HG02884 (cell line): ENCODE data around the gene FAT4.

Experiments used
- ATAC-seq: cut with Tn5 transposase; IDR thresholded peaks from one replicate; pipeline ENCODE4 v1.9.1; 2021; ENCODE audit warnings: mild to moderate bottlenecking, moderate library complexity; ENCODE audit not compliant: unreplicated experiment

The FAT4 gene

GRCh38 chr4:125316791-125317524 lies 2.2 kb downstream of the FAT4 start:
- ATAC-seq, result no peak

GRCh38 chr4:125317525-125317877 lies 2.7 kb downstream of the FAT4 start:
- ATAC-seq, result no peak

- no peak for ATAC-seq
These were observed 4.6 kb downstream of the FAT4 start for GRCh38 chr4:125319311-125319710.

- no peak for ATAC-seq
These were observed 7.1 kb downstream of the FAT4 start for GRCh38 chr4:125321709-125322365.

GRCh38 chr4:125322366-125322730 lies 7.6 kb downstream of the FAT4 start:
- ATAC-seq, result no peak

- ATAC-seq, result no peak
These were observed 8.9 kb downstream of the FAT4 start for GRCh38 chr4:125323654-125324053.

GRCh38 chr4:125325733-125326132 lies 11.0 kb downstream of the FAT4 start:
- ATAC-seq, result no peak

GRCh38 chr4:125331116-125331515 lies 16.4 kb downstream of the FAT4 start:
- no peak for ATAC-seq

- ATAC-seq, result no peak
These were observed 20.2 kb downstream of the FAT4 start for GRCh38 chr4:125334926-125335325.

GRCh38 chr4:125338814-125339213 lies 24.1 kb downstream of the FAT4 start:
- ATAC-seq, result no peak

GRCh38 chr4:125344198-125344597 lies 29.4 kb downstream of the FAT4 start:
- ATAC-seq, result no peak

GRCh38 chr4:125346616-125347015 lies 31.9 kb downstream of the FAT4 start:
- no peak for ATAC-seq

GRCh38 chr4:125350470-125351135 lies 35.8 kb downstream of the FAT4 start:
- no peak for ATAC-seq

- no peak for ATAC-seq
These were observed 37.8 kb downstream of the FAT4 start for GRCh38 chr4:125352521-125352920.

GRCh38 chr4:125353131-125353530 lies 38.4 kb downstream of the FAT4 start:
- no peak for ATAC-seq

GRCh38 chr4:125355791-125356190 lies 41.0 kb downstream of the FAT4 start:
- no peak for ATAC-seq

GRCh38 chr4:125357675-125358074 lies 42.9 kb downstream of the FAT4 start:
- ATAC-seq, result no peak

GRCh38 chr4:125358453-125358852 lies 43.7 kb downstream of the FAT4 start:
- ATAC-seq, result no peak

GRCh38 chr4:125359363-125359762 lies 44.6 kb downstream of the FAT4 start:
- ATAC-seq, result no peak

- no peak for ATAC-seq
These were observed 45.3 kb downstream of the FAT4 start for GRCh38 chr4:125359960-125360634.

GRCh38 chr4:125360727-125361126 lies 46.0 kb downstream of the FAT4 start:
- no peak for ATAC-seq
